MM.1S (cell line): Measurements from ENCODE around the gene NUDT2.

ENCODE experiments used
- DNase-seq: peaks from one replicate; pipeline ENCODE4 v3.0.0-alpha.2; 2015
- H2AFZ ChIP-seq: fragments of 300-600 bp; sonication (generic); 2 replicates; pipeline ENCODE4 v1.6.0; 2016; ENCODE audit warnings: antibody characterized with exemption, low read length
- H3F3A ChIP-seq: fragments of 300-600 bp; sonication (generic); 2 replicates; pipeline ENCODE4 v1.6.1; 2016; ENCODE audit warnings: mild to moderate bottlenecking, antibody characterized with exemption, low read length, moderate library complexity, mixed read lengths; ENCODE audit not compliant: insufficient read depth
- H3K27ac ChIP-seq: fragments of 300-600 bp; sonication (generic); 2 replicates; pipeline ENCODE4 v1.5.1; 2016; ENCODE audit warnings: mild to moderate bottlenecking, low read length
- H3K27me3 ChIP-seq: fragments of 300-600 bp; sonication (generic); replicated peaks from 2 replicates; pipeline ENCODE4 v1.6.0; 2016; ENCODE audit warnings: low read length; ENCODE audit not compliant: insufficient read depth
- H3K36me3 ChIP-seq: fragments of 300-600 bp; sonication (generic); replicated peaks from 2 replicates; pipeline ENCODE4 v1.6.1; 2016; ENCODE audit warnings: mild to moderate bottlenecking, low read length, mixed read lengths; ENCODE audit not compliant: insufficient read depth
- H3K4me1 ChIP-seq: fragments of 300-600 bp; sonication (generic); 2 replicates; pipeline ENCODE4 v1.6.1; 2016; ENCODE audit warnings: low read length, mixed read lengths
- H3K4me2 ChIP-seq: fragments of 300-600 bp; sonication (generic); 2 replicates; pipeline ENCODE4 v1.6.0; 2016; ENCODE audit warnings: low read depth, low read length
- H3K4me3 ChIP-seq: fragments of 300-600 bp; sonication (generic); 2 replicates; pipeline ENCODE4 v1.5.1; 2016; ENCODE audit warnings: low read length, mixed read lengths
- H3K79me2 ChIP-seq: fragments of 300-600 bp; sonication (generic); 2 replicates; pipeline ENCODE4 v1.6.1; 2016; ENCODE audit warnings: mixed run types, low read length, mixed read lengths
- H3K9ac ChIP-seq: fragments of 300-600 bp; sonication (generic); 2 replicates; pipeline ENCODE4 v1.6.1; 2016; ENCODE audit warnings: low read length, mixed read lengths
- H3K9me2 ChIP-seq: fragments of 300-600 bp; sonication (generic); replicated peaks from 2 replicates; pipeline ENCODE4 v1.6.1; 2016; ENCODE audit warnings: mild to moderate bottlenecking, low read length, mixed read lengths; ENCODE audit not compliant: insufficient read depth
- H3K9me3 ChIP-seq: fragments of 300-600 bp; sonication (generic); replicated peaks from 2 replicates; pipeline ENCODE4 v1.6.1; 2016; ENCODE audit warnings: mild to moderate bottlenecking, low read length, mixed read lengths; ENCODE audit not compliant: insufficient read depth
- H4K20me1 ChIP-seq: fragments of 300-600 bp; sonication (generic); 2 replicates; pipeline ENCODE4 v1.6.1; 2016; ENCODE audit warnings: mild to moderate bottlenecking, low read length, moderate library complexity, mixed read lengths; ENCODE audit not compliant: insufficient read depth
- EZH2 ChIP-seq: fragments of 300-600 bp; sonication (generic); optimal IDR thresholded peaks from 2 replicates; pipeline ENCODE3; 2017; ENCODE audit warnings: low read depth, mild to moderate bottlenecking, antibody characterized with exemption, low read length, mixed read lengths
- EZH2phosphoT487 ChIP-seq: fragments of 300-600 bp; sonication (generic); IDR thresholded peaks from 2 replicates; pipeline ENCODE4 v1.6.1; 2018; ENCODE audit warnings: antibody characterized with exemption, low read length
- TF ChIP-seq, protein P1 (sequence below): fragments of 300-600 bp; sonication (generic); IDR thresholded peaks from 2 replicates; pipeline ENCODE4 v1.5.1; 2016; ENCODE audit warnings: antibody characterized with exemption, low read length, mixed read lengths

Gene NUDT2

DNA sequence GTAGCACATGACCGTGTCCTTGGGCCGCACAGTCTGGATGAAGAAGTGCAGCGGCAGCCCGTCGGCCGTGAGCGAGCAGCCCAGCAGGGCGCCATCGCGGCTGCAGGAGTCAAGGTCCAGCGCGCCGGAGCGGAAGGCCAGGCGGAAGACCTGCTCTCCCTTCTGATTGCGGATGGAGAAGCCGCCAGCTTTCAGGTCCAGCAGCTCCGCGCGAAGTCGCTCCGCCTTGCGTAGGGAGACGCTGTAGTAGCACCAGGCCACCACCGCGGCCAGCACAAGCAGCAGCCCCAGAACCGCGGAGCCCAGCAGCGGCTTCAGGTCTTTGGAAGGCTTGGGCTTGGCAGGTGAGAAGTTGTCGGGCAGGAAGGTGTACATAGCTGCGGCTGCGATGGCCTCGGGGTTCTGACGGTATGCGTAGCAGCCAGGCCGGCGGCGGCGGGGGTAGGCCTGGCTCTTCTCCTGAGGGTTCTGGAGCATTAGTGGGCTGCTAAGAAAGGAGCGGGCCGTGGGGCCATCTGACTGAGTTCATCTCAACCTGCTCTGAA lies 43.2 kb downstream of the NUDT2 start:
- H3K36me3 ChIP-seq = no peaks in the 10 kb centered on the region
- no peak overlapping the region for H3K27ac ChIP-seq
- no peak for DNase-seq
- H3K4me3 ChIP-seq = no peak overlapping the region
- no peak overlapping the region for H3K4me2 ChIP-seq
- no peaks in the 10 kb centered on the region for H3K79me2 ChIP-seq
- no peaks in the 10 kb centered on the region for H3K4me1 ChIP-seq
- H3K27me3 ChIP-seq = no peaks in the 10 kb centered on the region
- H2AFZ ChIP-seq = no peak overlapping the region
- no peaks in the 10 kb centered on the region for H3K9me2 ChIP-seq
- TF ChIP-seq EZH2 (no peak), EZH2phosphoT487 (no peak)
- TF ChIP-seq, protein P1, sequence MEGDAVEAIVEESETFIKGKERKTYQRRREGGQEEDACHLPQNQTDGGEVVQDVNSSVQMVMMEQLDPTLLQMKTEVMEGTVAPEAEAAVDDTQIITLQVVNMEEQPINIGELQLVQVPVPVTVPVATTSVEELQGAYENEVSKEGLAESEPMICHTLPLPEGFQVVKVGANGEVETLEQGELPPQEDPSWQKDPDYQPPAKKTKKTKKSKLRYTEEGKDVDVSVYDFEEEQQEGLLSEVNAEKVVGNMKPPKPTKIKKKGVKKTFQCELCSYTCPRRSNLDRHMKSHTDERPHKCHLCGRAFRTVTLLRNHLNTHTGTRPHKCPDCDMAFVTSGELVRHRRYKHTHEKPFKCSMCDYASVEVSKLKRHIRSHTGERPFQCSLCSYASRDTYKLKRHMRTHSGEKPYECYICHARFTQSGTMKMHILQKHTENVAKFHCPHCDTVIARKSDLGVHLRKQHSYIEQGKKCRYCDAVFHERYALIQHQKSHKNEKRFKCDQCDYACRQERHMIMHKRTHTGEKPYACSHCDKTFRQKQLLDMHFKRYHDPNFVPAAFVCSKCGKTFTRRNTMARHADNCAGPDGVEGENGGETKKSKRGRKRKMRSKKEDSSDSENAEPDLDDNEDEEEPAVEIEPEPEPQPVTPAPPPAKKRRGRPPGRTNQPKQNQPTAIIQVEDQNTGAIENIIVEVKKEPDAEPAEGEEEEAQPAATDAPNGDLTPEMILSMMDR = no peak
- H3K9me3 ChIP-seq = no peaks in the 10 kb centered on the region
- H3K9ac ChIP-seq = no peak overlapping the region
- no peaks in the 10 kb centered on the region for H4K20me1 ChIP-seq
- no peaks in the 10 kb centered on the region; the same call in 1 of the 2 replicates for H3F3A ChIP-seq

DNA sequence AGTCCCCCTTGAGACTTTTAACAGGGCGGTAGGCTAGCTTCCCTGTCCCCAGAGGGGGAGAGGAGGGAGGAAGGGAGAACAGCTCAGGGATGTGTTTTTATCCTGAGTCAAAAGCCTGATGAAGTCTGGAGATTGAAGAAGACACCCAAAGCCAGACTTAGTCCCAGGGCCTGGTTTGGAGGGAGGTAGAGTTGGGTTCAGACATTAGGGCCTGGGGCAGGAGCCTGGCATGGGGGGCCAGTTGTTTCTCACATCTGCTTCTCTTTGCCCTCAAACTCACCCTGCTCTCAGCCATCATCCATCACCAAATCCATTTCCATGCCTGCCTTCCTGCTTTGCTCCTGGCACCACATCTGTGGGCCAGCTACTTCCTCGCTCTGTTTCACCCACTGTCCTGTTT lies 44.4 kb downstream of the NUDT2 start:
- Histone ChIP-seq H3K4me2 (no peak overlapping the region), H3F3A (no peaks in the 10 kb centered on the region; the same call in 1 of the 2 replicates), H3K79me2 (no peaks in the 10 kb centered on the region), H2AFZ (no peak overlapping the region), H4K20me1 (no peaks in the 10 kb centered on the region), H3K27me3 (no peaks in the 10 kb centered on the region), H3K4me3 (no peak overlapping the region), H3K36me3 (no peaks in the 10 kb centered on the region), H3K27ac (no peak overlapping the region), H3K9me2 (no peaks in the 10 kb centered on the region), H3K4me1 (no peaks in the 10 kb centered on the region), H3K9ac (no peak overlapping the region), H3K9me3 (no peaks in the 10 kb centered on the region)
- TF ChIP-seq, protein P1 = no peak
- no peak for DNase-seq

DNA sequence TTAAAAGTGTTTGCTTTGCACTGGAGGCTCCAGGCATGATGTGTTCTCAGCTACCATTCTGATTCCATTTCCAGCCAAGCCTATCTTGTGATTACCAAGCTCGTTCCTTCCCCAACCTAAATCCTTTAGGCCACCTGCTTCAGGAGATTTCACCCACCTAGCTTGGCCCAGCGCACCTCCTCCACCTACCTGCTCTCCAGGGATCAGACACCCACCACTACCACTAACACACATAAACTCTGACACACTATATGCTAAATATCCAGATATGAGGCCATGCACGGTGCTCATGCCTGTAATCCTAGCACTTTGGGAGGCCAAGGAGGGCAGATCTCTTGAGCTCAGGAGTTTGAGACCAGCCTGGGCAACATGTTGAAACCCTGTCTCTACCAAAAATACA lies 45.0 kb downstream of the NUDT2 start:
- H2AFZ ChIP-seq = no peak overlapping the region
- no peak overlapping the region for H3K4me2 ChIP-seq
- no peaks in the 10 kb centered on the region for H3K9me3 ChIP-seq
- DNase-seq = no peak
- no peaks in the 10 kb centered on the region for H3K4me1 ChIP-seq
- no peaks in the 10 kb centered on the region for H4K20me1 ChIP-seq
- H3K9ac ChIP-seq = no peak overlapping the region
- H3K36me3 ChIP-seq = no peaks in the 10 kb centered on the region
- no peaks in the 10 kb centered on the region for H3K27me3 ChIP-seq
- TF ChIP-seq, protein P1 = no peak
- H3F3A ChIP-seq = no peaks in the 10 kb centered on the region; the same call in 1 of the 2 replicates
- H3K27ac ChIP-seq = no peak overlapping the region
- no peak overlapping the region for H3K4me3 ChIP-seq
- no peaks in the 10 kb centered on the region for H3K79me2 ChIP-seq
- no peaks in the 10 kb centered on the region for H3K9me2 ChIP-seq
